NOMO-1 treated with dmso at 0.1 percent for 144 hours (cell line): ENCODE data around the gene APOC4.
A peak's percentile ranks its signal among the peaks of the same experiment; 100 is the strongest.
"Not testable (repeated sequence)": the region's sequence is repeated elsewhere in the genome, so short reads cannot be mapped to it uniquely, and the experiment has no call there.

Source experiments
- DNase-seq: peaks from one replicate; lab custom pipeline; 2025; ENCODE audit not compliant: unreplicated experiment; lab: John Stamatoyannopoulos, UW

APOC4 gene

GRCh38 chr19:44942067-44942571 lies at the start of gene APOC4:
APOC4 (plus strand) TSS chr19:44942237; CDS start chr19:44942278, 41 bp downstream.
- DNase-seq, result no peak

DNA sequence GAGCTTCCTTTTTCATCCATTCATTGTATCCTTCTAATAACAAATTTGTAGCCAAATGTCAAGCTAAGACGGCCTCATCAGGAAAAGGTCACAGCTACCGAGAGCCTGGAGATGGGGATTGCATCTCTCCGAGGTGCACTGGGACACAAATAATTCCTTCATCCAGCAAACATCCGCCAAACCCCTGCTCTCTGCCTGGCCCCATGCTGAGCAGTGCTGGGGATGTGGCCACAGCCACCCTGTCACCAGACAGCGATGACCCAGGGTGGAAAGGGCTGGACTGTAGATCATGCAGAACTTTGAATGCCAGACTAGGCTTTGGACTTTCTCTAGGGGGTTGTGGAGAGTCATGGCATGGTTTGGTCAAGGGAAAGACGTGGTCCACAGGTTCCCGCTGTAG lies 49.1 kb upstream of the APOC4 start:
- no peak for DNase-seq

GRCh38 chr19:44893332-44894051 lies 48.5 kb upstream of the APOC4 start:
- no peak for DNase-seq

GRCh38 chr19:44894052-44894400 lies 48.0 kb upstream of the APOC4 start:
- DNase-seq, result no peak

- DNase-seq, result no peak
Measured at GRCh38 chr19:44894946-44895345, 47.1 kb upstream of the APOC4 start.

GRCh38 chr19:44897835-44898234 lies 44.2 kb upstream of the APOC4 start:
- DNase-seq, result no peak

DNA sequence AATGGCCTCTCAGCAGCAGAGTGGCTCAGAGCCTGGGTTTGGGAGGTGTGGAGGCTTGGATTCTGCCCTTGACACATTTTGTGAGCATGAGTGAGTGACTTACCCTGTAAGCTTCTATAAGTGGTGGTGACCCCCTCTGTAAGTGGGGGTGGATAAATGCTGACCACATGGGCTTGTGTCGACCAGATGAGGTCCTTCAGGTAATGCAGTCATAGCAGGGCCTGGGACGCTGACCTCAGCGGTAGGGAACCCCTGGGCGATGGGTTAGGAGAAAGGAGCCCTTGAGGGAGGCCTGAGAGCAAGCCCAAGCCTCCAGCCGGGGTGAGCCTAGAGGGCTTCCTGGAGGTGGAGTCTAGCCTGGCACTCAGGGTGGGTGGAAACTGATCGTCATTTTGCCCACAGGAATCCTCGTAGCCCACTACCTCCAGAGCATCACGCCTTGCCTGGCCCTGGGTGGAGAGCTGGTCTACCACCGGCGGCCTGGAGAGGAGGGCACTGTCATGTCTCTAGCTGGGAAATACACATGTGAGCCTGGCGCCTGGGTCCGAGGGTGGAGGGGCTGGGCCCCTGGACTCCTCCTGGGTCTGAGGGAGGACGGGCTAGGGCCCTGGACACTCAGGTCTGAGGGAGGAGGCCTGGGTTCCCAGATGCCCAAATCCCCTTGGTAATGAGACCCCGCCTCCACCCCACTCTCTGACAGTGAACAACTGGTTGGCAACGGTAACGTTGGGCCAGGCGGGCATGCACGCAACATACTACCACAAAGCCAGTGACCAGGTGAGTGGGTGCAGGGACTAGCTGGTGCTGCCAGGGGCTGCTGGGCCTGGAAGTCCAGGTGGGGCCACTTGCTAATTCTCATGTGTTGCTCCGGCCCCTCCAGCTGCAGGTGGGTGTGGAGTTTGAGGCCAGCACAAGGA lies 41.5 kb upstream of the APOC4 start:
- no peak for DNase-seq

DNA sequence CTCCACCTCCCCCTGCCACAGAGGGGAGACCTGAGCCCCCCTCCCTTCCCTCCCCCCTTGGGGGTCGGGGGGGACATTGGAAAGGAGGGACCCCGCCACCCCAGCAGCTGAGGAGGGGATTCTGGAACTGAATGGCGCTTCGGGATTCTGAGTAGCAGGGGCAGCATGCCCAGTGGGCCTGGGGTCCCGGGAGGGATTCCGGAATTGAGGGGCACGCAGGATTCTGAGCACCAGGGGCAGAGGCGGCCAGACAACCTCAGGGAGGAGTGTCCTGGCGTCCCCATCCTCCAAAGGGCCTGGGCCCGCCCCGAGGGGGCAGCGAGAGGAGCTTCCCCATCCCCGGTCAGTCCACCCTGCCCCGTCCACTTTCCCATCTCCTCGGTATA lies 38.8 kb upstream of the APOC4 start:
- DNase-seq, result no peak

DNA sequence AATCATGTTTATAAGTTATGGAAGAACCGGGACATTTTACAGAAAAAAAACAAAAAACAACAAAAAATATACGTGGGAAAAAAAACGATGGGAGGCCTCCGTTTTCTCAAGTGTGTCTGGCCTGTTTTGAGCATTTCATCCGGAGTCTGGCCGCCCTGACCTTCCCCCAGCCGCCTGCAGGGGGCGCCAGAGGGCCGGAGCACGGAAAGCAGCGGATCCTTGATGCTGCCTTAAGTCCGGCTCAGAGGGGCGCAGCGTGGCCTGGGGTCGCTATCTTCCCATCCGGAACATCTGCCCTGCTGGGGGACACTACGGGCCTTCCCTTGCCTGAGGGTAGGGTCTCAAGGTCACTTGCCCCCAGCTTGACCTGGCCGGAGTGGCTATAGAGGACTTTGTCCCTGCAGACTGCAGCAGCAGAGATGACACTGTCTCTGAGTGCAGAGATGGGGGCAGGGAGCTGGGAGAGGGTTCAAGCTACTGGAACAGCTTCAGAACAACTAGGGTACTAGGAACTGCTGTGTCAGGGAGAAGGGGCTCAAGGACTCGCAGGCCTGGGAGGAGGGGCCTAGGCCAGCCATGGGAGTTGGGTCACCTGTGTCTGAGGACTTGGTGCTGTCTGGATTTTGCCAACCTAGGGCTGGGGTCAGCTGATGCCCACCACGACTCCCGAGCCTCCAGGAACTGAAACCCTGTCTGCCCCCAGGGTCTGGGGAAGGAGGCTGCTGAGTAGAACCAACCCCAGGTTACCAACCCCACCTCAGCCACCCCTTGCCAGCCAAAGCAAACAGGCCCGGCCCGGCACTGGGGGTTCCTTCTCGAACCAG lies 38.2 kb upstream of the APOC4 start:
- DNase-seq, result peak; percentile 53

GRCh38 chr19:44904426-44904994 lies 37.5 kb upstream of the APOC4 start:
- DNase-seq, result no peak

DNA sequence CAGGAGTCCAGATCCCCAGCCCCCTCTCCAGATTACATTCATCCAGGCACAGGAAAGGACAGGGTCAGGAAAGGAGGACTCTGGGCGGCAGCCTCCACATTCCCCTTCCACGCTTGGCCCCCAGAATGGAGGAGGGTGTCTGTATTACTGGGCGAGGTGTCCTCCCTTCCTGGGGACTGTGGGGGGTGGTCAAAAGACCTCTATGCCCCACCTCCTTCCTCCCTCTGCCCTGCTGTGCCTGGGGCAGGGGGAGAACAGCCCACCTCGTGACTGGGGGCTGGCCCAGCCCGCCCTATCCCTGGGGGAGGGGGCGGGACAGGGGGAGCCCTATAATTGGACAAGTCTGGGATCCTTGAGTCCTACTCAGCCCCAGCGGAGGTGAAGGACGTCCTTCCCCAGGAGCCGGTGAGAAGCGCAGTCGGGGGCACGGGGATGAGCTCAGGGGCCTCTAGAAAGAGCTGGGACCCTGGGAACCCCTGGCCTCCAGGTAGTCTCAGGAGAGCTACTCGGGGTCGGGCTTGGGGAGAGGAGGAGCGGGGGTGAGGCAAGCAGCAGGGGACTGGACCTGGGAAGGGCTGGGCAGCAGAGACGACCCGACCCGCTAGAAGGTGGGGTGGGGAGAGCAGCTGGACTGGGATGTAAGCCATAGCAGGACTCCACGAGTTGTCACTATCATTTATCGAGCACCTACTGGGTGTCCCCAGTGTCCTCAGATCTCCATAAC lies 36.4 kb upstream of the APOC4 start, which contains the start of gene APOE:
Gene APOE (plus strand): TSS at position 360 of the 724 bp plus-strand sequence. CDS start 829 bp downstream, outside the sequence.
- DNase-seq, result no peak

DNA sequence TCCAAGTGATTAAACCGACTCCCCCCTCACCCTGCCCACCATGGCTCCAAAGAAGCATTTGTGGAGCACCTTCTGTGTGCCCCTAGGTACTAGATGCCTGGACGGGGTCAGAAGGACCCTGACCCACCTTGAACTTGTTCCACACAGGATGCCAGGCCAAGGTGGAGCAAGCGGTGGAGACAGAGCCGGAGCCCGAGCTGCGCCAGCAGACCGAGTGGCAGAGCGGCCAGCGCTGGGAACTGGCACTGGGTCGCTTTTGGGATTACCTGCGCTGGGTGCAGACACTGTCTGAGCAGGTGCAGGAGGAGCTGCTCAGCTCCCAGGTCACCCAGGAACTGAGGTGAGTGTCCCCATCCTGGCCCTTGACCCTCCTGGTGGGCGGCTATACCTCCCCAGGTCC lies 34.4 kb upstream of the APOC4 start:
- DNase-seq, result no peak

DNA sequence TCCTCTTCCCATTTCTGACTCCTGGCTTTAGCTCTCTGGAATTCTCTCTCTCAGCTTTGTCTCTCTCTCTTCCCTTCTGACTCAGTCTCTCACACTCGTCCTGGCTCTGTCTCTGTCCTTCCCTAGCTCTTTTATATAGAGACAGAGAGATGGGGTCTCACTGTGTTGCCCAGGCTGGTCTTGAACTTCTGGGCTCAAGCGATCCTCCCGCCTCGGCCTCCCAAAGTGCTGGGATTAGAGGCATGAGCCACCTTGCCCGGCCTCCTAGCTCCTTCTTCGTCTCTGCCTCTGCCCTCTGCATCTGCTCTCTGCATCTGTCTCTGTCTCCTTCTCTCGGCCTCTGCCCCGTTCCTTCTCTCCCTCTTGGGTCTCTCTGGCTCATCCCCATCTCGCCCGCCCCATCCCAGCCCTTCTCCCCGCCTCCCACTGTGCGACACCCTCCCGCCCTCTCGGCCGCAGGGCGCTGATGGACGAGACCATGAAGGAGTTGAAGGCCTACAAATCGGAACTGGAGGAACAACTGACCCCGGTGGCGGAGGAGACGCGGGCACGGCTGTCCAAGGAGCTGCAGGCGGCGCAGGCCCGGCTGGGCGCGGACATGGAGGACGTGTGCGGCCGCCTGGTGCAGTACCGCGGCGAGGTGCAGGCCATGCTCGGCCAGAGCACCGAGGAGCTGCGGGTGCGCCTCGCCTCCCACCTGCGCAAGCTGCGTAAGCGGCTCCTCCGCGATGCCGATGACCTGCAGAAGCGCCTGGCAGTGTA lies 33.8 kb upstream of the APOC4 start:
- no peak for DNase-seq

GRCh38 chr19:44908836-44909261 lies 33.2 kb upstream of the APOC4 start:
- no peak for DNase-seq

DNA sequence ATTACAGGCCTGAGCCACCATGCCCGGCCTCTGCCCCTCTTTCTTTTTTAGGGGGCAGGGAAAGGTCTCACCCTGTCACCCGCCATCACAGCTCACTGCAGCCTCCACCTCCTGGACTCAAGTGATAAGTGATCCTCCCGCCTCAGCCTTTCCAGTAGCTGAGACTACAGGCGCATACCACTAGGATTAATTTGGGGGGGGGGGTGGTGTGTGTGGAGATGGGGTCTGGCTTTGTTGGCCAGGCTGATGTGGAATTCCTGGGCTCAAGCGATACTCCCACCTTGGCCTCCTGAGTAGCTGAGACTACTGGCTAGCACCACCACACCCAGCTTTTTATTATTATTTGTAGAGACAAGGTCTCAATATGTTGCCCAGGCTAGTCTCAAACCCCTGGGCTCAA lies 32.3 kb upstream of the APOC4 start:
- DNase-seq, result no peak

GRCh38 chr19:44911896-44912295 lies 30.1 kb upstream of the APOC4 start:
- not testable (repeated sequence) for DNase-seq

DNA sequence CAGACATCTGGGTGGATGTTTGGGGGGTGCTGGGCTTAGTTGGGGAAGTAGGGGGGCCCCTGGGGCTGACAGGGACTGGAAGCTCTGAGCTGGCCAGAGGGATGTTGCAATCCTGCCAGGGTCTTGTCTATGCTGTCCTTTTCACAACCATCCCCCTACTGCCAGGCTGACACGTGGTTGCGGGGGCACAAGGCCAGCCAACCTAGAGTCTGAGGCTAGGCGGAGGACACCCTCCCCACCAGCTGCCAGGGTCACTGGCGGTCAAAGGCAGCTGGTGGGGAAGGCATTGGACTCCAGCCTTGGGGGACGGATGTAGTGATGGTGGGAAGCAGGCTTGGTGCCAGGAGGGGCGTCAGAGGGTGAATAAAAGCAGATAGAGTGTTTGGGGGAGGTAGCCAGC lies 29.2 kb upstream of the APOC4 start:
- no peak for DNase-seq

GRCh38 chr19:44913512-44914432 lies 28.3 kb upstream of the APOC4 start:
- DNase-seq, result not testable (repeated sequence)
